A549 (cell line): ENCODE data around the gene MINDY4. TPM values are rescaled to one million over a fixed set of nuclear protein-coding genes. Genes with fewer than 3 reads are reported as not detected.

ENCODE experiments used
- ATAC-seq, 2 experiments: fragments of 200-7000 bp in 1 of 2; fragments of >200 bp in 1 of 2; cut with Nextera tagmentation in 1 of 2; cut with Tn5 transposase in 1 of 2; 3 replicates each; pipeline versions ENCODE4 v1.8.0 to v1.9.1; 2018 to 2020; ENCODE audit warnings: mild to moderate bottlenecking in 1 of 2, moderate library complexity in 1 of 2
- CTCF ChIA-PET: fragments of 300-600 bp; sonication (Branson Sonifier 250); formaldehyde crosslinking; extraction: SDS; loops from one replicate; lab custom pipeline; 2021; ENCODE audit warnings: antibody characterized with exemption, inconsistent platforms; lab: Yijun Ruan, JAX
- POLR2A ChIA-PET: fragments of 350-600 bp; formaldehyde crosslinking; extraction: SDS; loops from one replicate; lab custom pipeline; 2021; ENCODE audit warnings: antibody characterized with exemption, inconsistent platforms; lab: Yijun Ruan, JAX
- DNase-seq, 2 experiments: peaks; one replicate each; pipeline versions ENCODE4 v3.0.0 to v3.0.0-alpha.2; 2011 to 2016; ENCODE audit warnings: low read depth in 1 of 2, low spot score in 1 of 2
- FAIRE-seq: peaks from 2 replicates; lab custom pipeline; 2011; peaks lifted over from hg19 to GRCh38; lab: Jason Lieb, UNC
- H3K27ac ChIP-seq, 2 experiments: fragments of >200 bp; sonication (Bioruptor Twin); formaldehyde crosslinking; 3 replicates each; pipeline ENCODE4 v1.5.1; 2016 to 2017
- H3K4me1 ChIP-seq: fragments of >200 bp; sonication (Bioruptor Twin); formaldehyde crosslinking; 3 replicates; pipeline ENCODE4 v1.6.1; 2016
- H3K4me2 ChIP-seq: fragments of >200 bp; sonication (Bioruptor Twin); formaldehyde crosslinking; 3 replicates; pipeline ENCODE4 v1.6.1; 2016
- H3K4me3 ChIP-seq: fragments of >200 bp; sonication (Bioruptor Twin); formaldehyde crosslinking; 3 replicates; pipeline ENCODE4 v1.5.1; 2016
- H3K9me3 ChIP-seq: fragments of >200 bp; sonication (Bioruptor Twin); formaldehyde crosslinking; 3 replicates; pipeline ENCODE4 v1.6.1; 2016
- BHLHE40 ChIP-seq: IDR thresholded peaks from 2 replicates; pipeline ENCODE4 v1.6.1; 2012; ENCODE audit warnings: low read depth, low read length, inconsistent platforms
- CBX2 ChIP-seq: fragments of 200-600 bp; sonication (generic); IDR thresholded peaks from 2 replicates; pipeline ENCODE4 v1.6.1; 2016; ENCODE audit warnings: low read depth, mild to moderate bottlenecking, borderline replicate concordance
- EHF ChIP-seq: fragments of 250-450 bp; sonication (Bioruptor Pico); IDR thresholded peaks from 2 replicates; pipeline ENCODE4 v1.5.0; 2020; ENCODE audit warnings: mild to moderate bottlenecking
- EP300 ChIP-seq, 2 experiments: fragments of >200 bp; sonication (Bioruptor Twin); formaldehyde crosslinking; IDR thresholded peaks; 2 replicates in 1 of 2; 3 replicates in 1 of 2; pipeline ENCODE4 v1.6.1; 2016 to 2017
- FOSB ChIP-seq: fragments of 250-450 bp; sonication (Bioruptor Pico); IDR thresholded peaks from 2 replicates; pipeline ENCODE4 v1.5.0; 2020; ENCODE audit warnings: mild to moderate bottlenecking, moderate library complexity
- FOSL2 ChIP-seq, 2 experiments: fragments of 450-650 bp in 1 of 2; fragments of >200 bp in 1 of 2; sonication (Bioruptor Twin) in 1 of 2; formaldehyde crosslinking; IDR thresholded peaks; 2 replicates each; pipeline versions ENCODE4 v1.5.0 to v1.6.1; 2016 to 2020; ENCODE audit warnings: mild to moderate bottlenecking in 1 of 2, moderate library complexity in 1 of 2
- FOXS1 ChIP-seq: fragments of 250-450 bp; sonication (Bioruptor Pico); IDR thresholded peaks from 2 replicates; pipeline ENCODE4 v1.5.0; 2020; ENCODE audit warnings: mild to moderate bottlenecking, moderate library complexity
- HOXB5 ChIP-seq: fragments of 250-450 bp; sonication (Bioruptor Pico); IDR thresholded peaks from 2 replicates; pipeline ENCODE4 v1.5.0; 2020; ENCODE audit warnings: mild to moderate bottlenecking, moderate library complexity
- KDM5A ChIP-seq: fragments of 200-600 bp; sonication (generic); IDR thresholded peaks from 2 replicates; pipeline ENCODE4 v1.6.1; 2016; ENCODE audit warnings: antibody characterized with exemption, mild to moderate bottlenecking
- RARB ChIP-seq: fragments of 250-450 bp; sonication (Bioruptor Pico); IDR thresholded peaks from 2 replicates; pipeline ENCODE4 v1.8.0; 2021; ENCODE audit warnings: mild to moderate bottlenecking, moderate library complexity
- RCOR1 ChIP-seq: fragments of 150-350 bp; IDR thresholded peaks from 2 replicates; pipeline ENCODE4 v1.6.1; 2014; ENCODE audit warnings: antibody characterized with exemption, low read length, low read depth
- SMC3 ChIP-seq: fragments of >200 bp; sonication (Bioruptor Twin); formaldehyde crosslinking; IDR thresholded peaks from 3 replicates; pipeline ENCODE4 v1.6.1; 2018; ENCODE audit warnings: inconsistent platforms
- SREBF2 ChIP-seq: fragments of 450-650 bp; IDR thresholded peaks from 2 replicates; pipeline ENCODE4 v1.6.1; 2014; ENCODE audit warnings: mild to moderate bottlenecking, moderate library complexity
- TFCP2L1 ChIP-seq: fragments of 250-450 bp; sonication (Bioruptor Pico); IDR thresholded peaks from 2 replicates; pipeline ENCODE4 v1.5.0; 2021; ENCODE audit warnings: mild to moderate bottlenecking
- TP53 ChIP-seq: fragments of 250-450 bp; sonication (Bioruptor Pico); IDR thresholded peaks from 2 replicates; pipeline ENCODE4 v1.5.0; 2021; ENCODE audit warnings: mild to moderate bottlenecking, moderate library complexity
- ZC3H11A ChIP-seq: fragments of 450-650 bp; IDR thresholded peaks from 2 replicates; pipeline ENCODE4 v1.6.1; 2014; ENCODE audit warnings: antibody characterized with exemption, mild to moderate bottlenecking
- ZNF302 ChIP-seq: fragments of 250-450 bp; sonication (Bioruptor Pico); IDR thresholded peaks from 2 replicates; pipeline ENCODE4 v1.9.0; 2021; ENCODE audit warnings: inconsistent platforms, mild to moderate bottlenecking, moderate library complexity
- WGBS: methylation state at CpG from one replicate; pipeline ENCODE4 v1.1.6; 2017; ENCODE audit errors: missing lambda C conversion rate; 5-methylcytosine and 5-hydroxymethylcytosine counted together
- polyA plus RNA-seq, 4 experiments: library from polyadenylated mRNA; depleted of rRNA in 3 of 4; stranded (reverse); fragments of >200 nt; fragmentation: RNase III in 1 of 4; extraction: RNeasy Plus Mini Kit Qiagen cat#74134 plus additional on column Dnase treatment in 1 of 4; gene quantifications; 2 replicates in 3 of 4; 3 replicates in 1 of 4; pipeline ENCODE4 v1.2.3, GENCODE V29; 2011 to 2017
- TF ChIP-seq, protein P1 (sequence below): fragments of 250-450 bp; sonication (Bioruptor Pico); IDR thresholded peaks from 2 replicates; pipeline ENCODE4 v1.5.0; 2020; ENCODE audit warnings: low read depth, mild to moderate bottlenecking, moderate library complexity
- TF ChIP-seq, protein P2 (sequence below): fragments of >200 bp; sonication (Bioruptor Twin); formaldehyde crosslinking; IDR thresholded peaks from 3 replicates; pipeline ENCODE4 v1.6.1; 2016
- TF ChIP-seq, protein P3 (sequence below): IDR thresholded peaks from 2 replicates; pipeline ENCODE4 v1.6.1; 2012
- TF ChIP-seq, protein P4 (sequence below): fragments of 450-650 bp; IDR thresholded peaks from 2 replicates; pipeline ENCODE4 v1.6.1; 2014; ENCODE audit warnings: antibody characterized with exemption
- TF ChIP-seq, protein P5 (sequence below): fragments of 200-600 bp; sonication (generic); IDR thresholded peaks from 2 replicates; pipeline ENCODE4 v1.6.1; 2016; ENCODE audit warnings: antibody characterized with exemption, mild to moderate bottlenecking, moderate library complexity
- TF ChIP-seq, protein P6 (sequence below): fragments of >200 bp; sonication (Bioruptor Twin); formaldehyde crosslinking; IDR thresholded peaks from 3 replicates; pipeline ENCODE4 v1.5.1; 2016

Gene MINDY4
- polyA plus RNA-seq, 2 of the 4 experiments (the other 2 are of a cell fraction): 1.8 to 3.6 TPM

DNA sequence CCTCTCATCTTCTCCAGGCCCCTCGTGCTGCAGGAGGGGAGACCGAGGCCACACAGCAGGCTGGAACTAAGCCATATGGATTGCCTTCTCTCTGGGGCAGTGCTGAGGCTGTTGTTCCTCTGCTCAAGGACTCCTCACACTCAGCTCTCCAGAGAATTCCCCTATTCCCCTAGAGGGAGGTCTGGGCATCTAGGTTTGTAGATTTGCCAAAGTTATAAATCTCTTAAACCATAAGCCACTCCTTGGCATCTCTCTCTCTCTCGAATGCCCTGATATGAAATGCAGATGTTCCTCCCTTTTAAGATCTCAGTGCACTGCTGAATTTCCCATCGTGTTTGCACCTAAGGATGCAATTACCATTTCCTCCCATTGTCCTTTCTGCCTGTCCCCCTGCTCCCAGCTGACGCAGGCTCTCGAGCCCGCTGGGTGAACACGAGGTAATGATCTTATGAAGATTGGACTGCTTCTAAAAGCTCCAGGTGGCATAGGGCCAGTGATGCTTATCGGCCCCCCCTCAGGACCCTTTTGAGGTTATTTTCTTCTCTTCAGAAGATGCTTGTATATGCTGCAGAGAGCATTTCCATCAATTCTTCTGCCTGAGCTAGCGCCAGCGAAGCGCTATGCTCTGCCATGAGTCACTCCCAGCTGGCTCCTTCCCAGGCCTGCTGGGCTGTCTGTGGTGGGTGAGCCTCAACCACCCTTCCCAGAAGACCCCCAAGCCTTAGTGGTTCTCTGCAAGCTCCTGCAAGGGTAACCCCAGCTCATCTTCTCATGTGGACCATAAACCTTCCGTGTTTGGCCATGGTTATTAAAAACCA is 98.8 kb downstream of the MINDY4 start:
- TF ChIP-seq, protein P1, sequence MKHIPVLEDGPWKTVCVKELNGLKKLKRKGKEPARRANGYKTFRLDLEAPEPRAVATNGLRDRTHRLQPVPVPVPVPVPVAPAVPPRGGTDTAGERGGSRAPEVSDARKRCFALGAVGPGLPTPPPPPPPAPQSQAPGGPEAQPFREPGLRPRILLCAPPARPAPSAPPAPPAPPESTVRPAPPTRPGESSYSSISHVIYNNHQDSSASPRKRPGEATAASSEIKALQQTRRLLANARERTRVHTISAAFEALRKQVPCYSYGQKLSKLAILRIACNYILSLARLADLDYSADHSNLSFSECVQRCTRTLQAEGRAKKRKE (CRISPR knock-in tag): no peak
- TF ChIP-seq FOSB (CRISPR knock-in tag) (no peak), TP53 (no peak), ZNF302 (no peak), RARB (CRISPR knock-in tag) (no peak), KDM5A (no peak), RCOR1 (no peak), FOXS1 (CRISPR knock-in tag) (no peak), CBX2 (no peak)
- TF ChIP-seq, protein P2, sequence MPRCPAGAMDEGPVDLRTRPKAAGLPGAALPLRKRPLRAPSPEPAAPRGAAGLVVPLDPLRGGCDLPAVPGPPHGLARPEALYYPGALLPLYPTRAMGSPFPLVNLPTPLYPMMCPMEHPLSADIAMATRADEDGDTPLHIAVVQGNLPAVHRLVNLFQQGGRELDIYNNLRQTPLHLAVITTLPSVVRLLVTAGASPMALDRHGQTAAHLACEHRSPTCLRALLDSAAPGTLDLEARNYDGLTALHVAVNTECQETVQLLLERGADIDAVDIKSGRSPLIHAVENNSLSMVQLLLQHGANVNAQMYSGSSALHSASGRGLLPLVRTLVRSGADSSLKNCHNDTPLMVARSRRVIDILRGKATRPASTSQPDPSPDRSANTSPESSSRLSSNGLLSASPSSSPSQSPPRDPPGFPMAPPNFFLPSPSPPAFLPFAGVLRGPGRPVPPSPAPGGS: no peak
- TF ChIP-seq, protein P3, sequence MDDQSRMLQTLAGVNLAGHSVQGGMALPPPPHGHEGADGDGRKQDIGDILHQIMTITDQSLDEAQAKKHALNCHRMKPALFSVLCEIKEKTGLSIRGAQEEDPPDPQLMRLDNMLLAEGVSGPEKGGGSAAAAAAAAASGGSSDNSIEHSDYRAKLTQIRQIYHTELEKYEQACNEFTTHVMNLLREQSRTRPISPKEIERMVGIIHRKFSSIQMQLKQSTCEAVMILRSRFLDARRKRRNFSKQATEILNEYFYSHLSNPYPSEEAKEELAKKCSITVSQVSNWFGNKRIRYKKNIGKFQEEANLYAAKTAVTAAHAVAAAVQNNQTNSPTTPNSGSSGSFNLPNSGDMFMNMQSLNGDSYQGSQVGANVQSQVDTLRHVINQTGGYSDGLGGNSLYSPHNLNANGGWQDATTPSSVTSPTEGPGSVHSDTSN: no peak
- POLR2A ChIA-PET: no interaction called here
- Histone ChIP-seq H3K4me2 (no peak overlapping the region), H3K4me1 (no peaks in the 10 kb centered on the region), H3K27ac (no peak overlapping the region), H3K9me3 (no peaks in the 10 kb centered on the region), H3K4me3 (no peak overlapping the region)
- ATAC-seq (no peak), DNase-seq (no peak), FAIRE-seq (no peak)
- WGBS: 83% methylated on average over 13 of the region's 13 CpGs
- CTCF ChIA-PET: interaction anchor here (0.8 kb wide), 1 partner anchor 213 kb away, joined by 3 read pairs; no protein-coding TSS in a partner anchor

DNA sequence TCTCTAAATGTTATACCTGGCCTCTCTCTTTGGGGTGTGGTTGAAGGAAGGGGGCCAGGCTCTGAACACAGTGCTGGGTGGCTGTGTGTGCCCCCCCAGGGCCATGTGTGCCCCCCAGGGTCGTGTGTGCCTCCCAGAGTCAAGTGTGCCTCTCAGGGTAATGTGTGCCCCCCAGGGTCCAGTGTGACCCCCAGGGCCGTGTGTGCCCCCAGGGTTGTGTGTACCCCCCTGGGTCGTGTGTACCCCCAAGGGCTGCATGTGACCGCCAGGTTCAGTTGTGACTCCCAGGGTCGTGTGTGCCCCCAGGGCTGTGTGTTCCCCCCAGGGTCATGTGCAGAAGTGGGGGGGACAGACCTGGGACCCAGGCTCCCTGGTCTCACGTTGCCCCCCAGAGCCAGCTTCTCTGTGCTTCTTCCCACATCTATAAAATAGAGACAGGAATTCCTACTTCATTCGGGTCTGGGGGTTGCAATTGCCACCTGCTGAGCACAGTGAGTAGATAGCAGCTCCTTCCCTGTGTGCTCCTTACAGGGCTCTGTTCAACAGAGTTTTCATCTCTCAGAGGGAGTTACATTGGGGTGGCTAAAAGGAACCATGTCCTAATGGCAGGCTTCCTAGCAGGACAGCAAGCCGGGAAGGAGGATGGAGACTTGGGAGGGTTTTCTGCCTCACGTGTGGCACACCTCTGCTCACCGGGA is 99.8 kb downstream of the MINDY4 start:
- no peak for TF ChIP-seq FOSL2 (IDR thresholded peaks at IDR 0.05)
- no peak for TF ChIP-seq FOSL2 (CRISPR knock-in tag; IDR thresholded peaks at IDR 0.05)
- no peak for TF ChIP-seq EHF (CRISPR knock-in tag)
- TF ChIP-seq, protein P4, sequence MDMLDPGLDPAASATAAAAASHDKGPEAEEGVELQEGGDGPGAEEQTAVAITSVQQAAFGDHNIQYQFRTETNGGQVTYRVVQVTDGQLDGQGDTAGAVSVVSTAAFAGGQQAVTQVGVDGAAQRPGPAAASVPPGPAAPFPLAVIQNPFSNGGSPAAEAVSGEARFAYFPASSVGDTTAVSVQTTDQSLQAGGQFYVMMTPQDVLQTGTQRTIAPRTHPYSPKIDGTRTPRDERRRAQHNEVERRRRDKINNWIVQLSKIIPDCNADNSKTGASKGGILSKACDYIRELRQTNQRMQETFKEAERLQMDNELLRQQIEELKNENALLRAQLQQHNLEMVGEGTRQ: no peak
- no peak for TF ChIP-seq ZC3H11A
- TF ChIP-seq, protein P5, sequence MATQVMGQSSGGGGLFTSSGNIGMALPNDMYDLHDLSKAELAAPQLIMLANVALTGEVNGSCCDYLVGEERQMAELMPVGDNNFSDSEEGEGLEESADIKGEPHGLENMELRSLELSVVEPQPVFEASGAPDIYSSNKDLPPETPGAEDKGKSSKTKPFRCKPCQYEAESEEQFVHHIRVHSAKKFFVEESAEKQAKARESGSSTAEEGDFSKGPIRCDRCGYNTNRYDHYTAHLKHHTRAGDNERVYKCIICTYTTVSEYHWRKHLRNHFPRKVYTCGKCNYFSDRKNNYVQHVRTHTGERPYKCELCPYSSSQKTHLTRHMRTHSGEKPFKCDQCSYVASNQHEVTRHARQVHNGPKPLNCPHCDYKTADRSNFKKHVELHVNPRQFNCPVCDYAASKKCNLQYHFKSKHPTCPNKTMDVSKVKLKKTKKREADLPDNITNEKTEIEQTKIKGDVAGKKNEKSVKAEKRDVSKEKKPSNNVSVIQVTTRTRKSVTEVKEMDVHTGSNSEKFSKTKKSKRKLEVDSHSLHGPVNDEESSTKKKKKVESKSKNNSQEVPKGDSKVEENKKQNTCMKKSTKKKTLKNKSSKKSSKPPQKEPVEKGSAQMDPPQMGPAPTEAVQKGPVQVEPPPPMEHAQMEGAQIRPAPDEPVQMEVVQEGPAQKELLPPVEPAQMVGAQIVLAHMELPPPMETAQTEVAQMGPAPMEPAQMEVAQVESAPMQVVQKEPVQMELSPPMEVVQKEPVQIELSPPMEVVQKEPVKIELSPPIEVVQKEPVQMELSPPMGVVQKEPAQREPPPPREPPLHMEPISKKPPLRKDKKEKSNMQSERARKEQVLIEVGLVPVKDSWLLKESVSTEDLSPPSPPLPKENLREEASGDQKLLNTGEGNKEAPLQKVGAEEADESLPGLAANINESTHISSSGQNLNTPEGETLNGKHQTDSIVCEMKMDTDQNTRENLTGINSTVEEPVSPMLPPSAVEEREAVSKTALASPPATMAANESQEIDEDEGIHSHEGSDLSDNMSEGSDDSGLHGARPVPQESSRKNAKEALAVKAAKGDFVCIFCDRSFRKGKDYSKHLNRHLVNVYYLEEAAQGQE: no peak
- TF ChIP-seq FOSB (CRISPR knock-in tag): no peak
- no peak for TF ChIP-seq EP300 (IDR thresholded peaks at IDR 0.05)
- no peak for TF ChIP-seq TP53
- TF ChIP-seq TFCP2L1 (CRISPR knock-in tag): no peak
- TF ChIP-seq SREBF2: no peak
- TF ChIP-seq, protein P3: no peak
- no peak for TF ChIP-seq ZNF302
- TF ChIP-seq SMC3: no peak
- no peak for TF ChIP-seq BHLHE40
- TF ChIP-seq, protein P6, sequence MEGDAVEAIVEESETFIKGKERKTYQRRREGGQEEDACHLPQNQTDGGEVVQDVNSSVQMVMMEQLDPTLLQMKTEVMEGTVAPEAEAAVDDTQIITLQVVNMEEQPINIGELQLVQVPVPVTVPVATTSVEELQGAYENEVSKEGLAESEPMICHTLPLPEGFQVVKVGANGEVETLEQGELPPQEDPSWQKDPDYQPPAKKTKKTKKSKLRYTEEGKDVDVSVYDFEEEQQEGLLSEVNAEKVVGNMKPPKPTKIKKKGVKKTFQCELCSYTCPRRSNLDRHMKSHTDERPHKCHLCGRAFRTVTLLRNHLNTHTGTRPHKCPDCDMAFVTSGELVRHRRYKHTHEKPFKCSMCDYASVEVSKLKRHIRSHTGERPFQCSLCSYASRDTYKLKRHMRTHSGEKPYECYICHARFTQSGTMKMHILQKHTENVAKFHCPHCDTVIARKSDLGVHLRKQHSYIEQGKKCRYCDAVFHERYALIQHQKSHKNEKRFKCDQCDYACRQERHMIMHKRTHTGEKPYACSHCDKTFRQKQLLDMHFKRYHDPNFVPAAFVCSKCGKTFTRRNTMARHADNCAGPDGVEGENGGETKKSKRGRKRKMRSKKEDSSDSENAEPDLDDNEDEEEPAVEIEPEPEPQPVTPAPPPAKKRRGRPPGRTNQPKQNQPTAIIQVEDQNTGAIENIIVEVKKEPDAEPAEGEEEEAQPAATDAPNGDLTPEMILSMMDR: no peak
- no peak for TF ChIP-seq HOXB5 (CRISPR knock-in tag)
- FAIRE-seq (no peak), DNase-seq (no peak), ATAC-seq (no peak)
- Histone ChIP-seq H3K27ac (no peak overlapping the region), H3K4me3 (no peak overlapping the region), H3K4me2 (no peak overlapping the region), H3K9me3 (no peaks in the 10 kb centered on the region), H3K4me1 (no peaks in the 10 kb centered on the region)
- ChIA-PET POLR2A (no interaction called here), CTCF (no interaction called here)
- WGBS: 65% methylated on average over 6 of the region's 10 CpGs
